Smooth muscle cell (in vitro differentiated cells): Measurements from ENCODE around the gene HLA-DRB1. TPM values are rescaled to one million over a fixed set of nuclear protein-coding genes. Genes with fewer than 3 reads are reported as not detected.

Experiments used
- DNase-seq: peaks from one replicate; lab custom pipeline; 2025; ENCODE audit not compliant: unreplicated experiment; lab: John Stamatoyannopoulos, UW
- H2AFZ ChIP-seq: fragments of 200-600 bp; sonication (generic); 2 replicates; pipeline ENCODE4 v1.6.0; 2016; ENCODE audit warnings: antibody characterized with exemption, low read depth, mild to moderate bottlenecking
- H3F3A ChIP-seq: fragments of 200-600 bp; sonication (generic); 2 replicates; pipeline ENCODE4 v1.6.0; 2017; ENCODE audit warnings: antibody characterized with exemption, low read depth
- H3K27ac ChIP-seq: fragments of 200-600 bp; sonication (generic); 2 replicates; pipeline ENCODE4 v1.5.1; 2016; ENCODE audit warnings: low read depth, mild to moderate bottlenecking
- H3K27me3 ChIP-seq: fragments of 200-600 bp; sonication (generic); 2 replicates; pipeline ENCODE4 v1.6.1; 2016; ENCODE audit warnings: low read depth, mild to moderate bottlenecking
- H3K36me3 ChIP-seq: fragments of 200-600 bp; sonication (generic); 2 replicates; pipeline ENCODE4 v1.5.1; 2016; ENCODE audit warnings: low read depth
- H3K4me1 ChIP-seq: fragments of 200-600 bp; sonication (generic); 2 replicates; pipeline ENCODE4 v1.5.1; 2016; ENCODE audit warnings: low read depth
- H3K4me2 ChIP-seq: fragments of 200-600 bp; sonication (generic); 2 replicates; pipeline ENCODE4 v1.6.0; 2016; ENCODE audit warnings: mild to moderate bottlenecking
- H3K4me3 ChIP-seq: fragments of 200-600 bp; sonication (generic); 2 replicates; pipeline ENCODE4 v1.5.1; 2016; ENCODE audit warnings: mild to moderate bottlenecking
- H3K79me2 ChIP-seq: fragments of 200-600 bp; sonication (generic); 2 replicates; pipeline ENCODE4 v1.6.0; 2016; ENCODE audit warnings: low read depth, mild to moderate bottlenecking
- H3K9ac ChIP-seq: fragments of 200-600 bp; sonication (generic); 2 replicates; pipeline ENCODE4 v1.6.0; 2016; ENCODE audit warnings: low read depth
- H3K9me3 ChIP-seq: fragments of 200-600 bp; sonication (generic); replicated peaks from 2 replicates; pipeline ENCODE4 v1.5.1; 2016; ENCODE audit warnings: low read depth
- H4K20me1 ChIP-seq: fragments of 200-600 bp; sonication (generic); 2 replicates; pipeline ENCODE4 v1.6.0; 2016; ENCODE audit warnings: low read depth
- WGBS: methylation state at CpG from one replicate; pipeline ENCODE4 v1.1.7; 2016; ENCODE audit warnings: low lambda C conversion rate; 5-methylcytosine and 5-hydroxymethylcytosine counted together
- polyA plus RNA-seq: library from polyadenylated mRNA; unstranded; fragments of >200 nt; fragmentation: Nextera tagmentation; extraction: Ambion mirVana; gene quantifications from 2 replicates; pipeline ENCODE4 v1.2.1, GENCODE V29; 2016
- total RNA-seq: library from RNA; depleted of rRNA; stranded (reverse); fragments of >200 nt; gene quantifications from 2 replicates; pipeline ENCODE4 v1.2.3, GENCODE V29; 2014
- TF ChIP-seq, protein P1 (sequence below): fragments of 200-600 bp; sonication (generic); IDR thresholded peaks from 2 replicates; pipeline ENCODE4 v1.5.1; 2017; ENCODE audit warnings: borderline replicate concordance, mild to moderate bottlenecking, antibody characterized with exemption; ENCODE audit not compliant: insufficient read depth, poor library complexity, severe bottlenecking

The HLA-DRB1 gene
- 22.4 and 32.9 TPM in 2 replicates for total RNA-seq
- polyA plus RNA-seq, result 28.5 and 82.4 TPM in 2 replicates

DNA sequence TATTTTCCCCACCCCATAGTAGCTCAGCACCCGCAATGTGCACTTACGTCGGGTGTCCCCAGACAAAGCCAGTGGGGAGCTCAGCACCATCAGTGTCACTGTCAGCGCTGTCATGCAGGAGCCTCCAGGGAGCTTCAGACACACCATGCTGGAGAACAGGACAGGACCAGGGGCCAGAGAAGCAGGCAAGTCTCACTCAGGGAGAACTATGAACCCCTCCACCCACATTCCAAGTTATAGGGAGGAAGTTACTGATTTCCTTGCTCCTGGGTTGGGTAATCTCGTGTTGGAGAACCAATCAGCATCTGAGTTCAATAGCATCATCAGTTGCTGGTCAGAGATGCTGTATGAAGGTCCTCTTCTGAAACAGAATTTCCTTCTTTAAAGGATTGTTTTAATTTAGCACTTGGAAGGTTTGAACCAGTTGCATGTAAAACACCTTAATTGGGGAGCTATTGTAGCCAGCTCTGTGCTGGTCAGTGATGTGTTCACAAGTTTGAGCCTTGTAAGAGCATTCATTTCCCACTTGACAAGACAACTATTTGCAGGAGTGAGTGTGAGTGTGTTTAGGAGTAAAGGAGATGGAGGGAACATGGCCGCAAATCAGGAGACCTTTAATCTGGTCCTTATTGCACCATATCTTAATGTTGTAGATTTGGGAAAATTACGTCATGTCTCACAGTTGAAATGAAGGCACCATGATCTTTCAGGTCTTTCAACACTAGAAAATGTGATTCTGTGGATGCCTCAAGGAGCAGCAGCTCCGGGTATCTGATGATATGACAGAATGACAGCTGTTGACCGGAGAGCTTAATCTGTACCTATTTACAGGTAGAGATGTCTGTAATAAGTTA, at the start of gene HLA-DRB1:
TSS of gene HLA-DRB1 (minus strand) at position 253 of the 854 bp plus-strand sequence. CDS start at position 147, 106 bp downstream.
- no peaks in the 10 kb centered on the region for H3K36me3 ChIP-seq
- TF ChIP-seq, protein P1, sequence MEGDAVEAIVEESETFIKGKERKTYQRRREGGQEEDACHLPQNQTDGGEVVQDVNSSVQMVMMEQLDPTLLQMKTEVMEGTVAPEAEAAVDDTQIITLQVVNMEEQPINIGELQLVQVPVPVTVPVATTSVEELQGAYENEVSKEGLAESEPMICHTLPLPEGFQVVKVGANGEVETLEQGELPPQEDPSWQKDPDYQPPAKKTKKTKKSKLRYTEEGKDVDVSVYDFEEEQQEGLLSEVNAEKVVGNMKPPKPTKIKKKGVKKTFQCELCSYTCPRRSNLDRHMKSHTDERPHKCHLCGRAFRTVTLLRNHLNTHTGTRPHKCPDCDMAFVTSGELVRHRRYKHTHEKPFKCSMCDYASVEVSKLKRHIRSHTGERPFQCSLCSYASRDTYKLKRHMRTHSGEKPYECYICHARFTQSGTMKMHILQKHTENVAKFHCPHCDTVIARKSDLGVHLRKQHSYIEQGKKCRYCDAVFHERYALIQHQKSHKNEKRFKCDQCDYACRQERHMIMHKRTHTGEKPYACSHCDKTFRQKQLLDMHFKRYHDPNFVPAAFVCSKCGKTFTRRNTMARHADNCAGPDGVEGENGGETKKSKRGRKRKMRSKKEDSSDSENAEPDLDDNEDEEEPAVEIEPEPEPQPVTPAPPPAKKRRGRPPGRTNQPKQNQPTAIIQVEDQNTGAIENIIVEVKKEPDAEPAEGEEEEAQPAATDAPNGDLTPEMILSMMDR, result no peak
- no peaks in the 10 kb centered on the region for H3K9me3 ChIP-seq
- no peaks in the 10 kb centered on the region for H3F3A ChIP-seq
- H3K27ac ChIP-seq, result no peak within 1 kb of the TSS
- no peaks in the 10 kb centered on the region for H4K20me1 ChIP-seq
- peak within 1 kb of the TSS; percentile 7 for H2AFZ ChIP-seq
- H3K4me3 ChIP-seq, result no peak within 1 kb of the TSS
- H3K79me2 ChIP-seq, result no peaks in the 10 kb centered on the region
- H3K9ac ChIP-seq, result no peak within 1 kb of the TSS
- 82% methylated on average over 9 of the region's 9 CpGs for WGBS
- no peaks in the 10 kb centered on the region for H3K27me3 ChIP-seq
- no peak within 1 kb of the TSS for H3K4me2 ChIP-seq
- H3K4me1 ChIP-seq, result no peaks in the 10 kb centered on the region
- DNase-seq, result no peak

DNA sequence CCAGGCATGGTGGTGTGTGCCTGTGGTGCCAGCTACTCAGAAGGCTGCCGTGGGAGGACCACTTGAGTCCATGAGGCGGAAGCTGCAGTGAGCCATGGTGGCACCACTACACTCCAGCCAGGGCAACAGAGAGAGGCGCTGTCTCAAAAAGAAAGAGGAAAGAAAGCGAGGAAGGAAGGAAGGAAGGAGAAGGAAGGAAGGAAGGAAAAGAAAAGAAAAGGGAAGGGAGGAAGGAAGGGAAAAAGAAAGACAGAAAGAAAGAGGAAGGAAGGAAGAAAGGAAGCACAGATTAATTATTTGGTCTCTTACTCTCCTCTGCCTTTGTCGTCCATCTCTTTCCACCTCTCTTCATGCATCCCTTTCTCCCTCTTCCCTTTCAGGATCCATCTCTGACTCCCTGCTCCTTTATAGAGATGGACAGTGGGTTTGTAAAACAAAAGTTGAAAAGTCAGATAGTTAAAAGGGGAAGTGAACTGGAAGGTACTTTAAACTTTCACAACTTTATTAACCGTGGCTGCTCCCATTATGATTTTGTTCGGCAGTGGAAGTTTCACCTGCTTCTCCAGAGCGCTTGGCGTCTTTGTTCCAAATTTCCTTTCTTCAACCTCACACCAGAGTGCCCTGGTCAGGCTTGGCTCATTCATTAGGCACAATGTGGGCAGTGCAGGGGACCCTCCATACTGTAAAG, 49.0 kb upstream of the HLA-DRB1 start:
- H3K4me2 ChIP-seq, result no peak overlapping the region
- H3K27me3 ChIP-seq, result no peaks in the 10 kb centered on the region
- DNase-seq, result no peak
- TF ChIP-seq, protein P1, result no peak
- no peak overlapping the region for H3K27ac ChIP-seq
- H4K20me1 ChIP-seq, result no peaks in the 10 kb centered on the region
- H3K36me3 ChIP-seq, result no peaks in the 10 kb centered on the region
- H2AFZ ChIP-seq, result no peak overlapping the region
- no peak overlapping the region for H3K9ac ChIP-seq
- no peak overlapping the region for H3K4me3 ChIP-seq
- 90% methylated on average over 9 of the region's 9 CpGs for WGBS
- H3K79me2 ChIP-seq, result no peaks in the 10 kb centered on the region
- no peaks in the 10 kb centered on the region for H3F3A ChIP-seq
- peaks cover 5% of the 10 kb centered on the region for H3K4me1 ChIP-seq
- H3K9me3 ChIP-seq, result no peaks in the 10 kb centered on the region

DNA sequence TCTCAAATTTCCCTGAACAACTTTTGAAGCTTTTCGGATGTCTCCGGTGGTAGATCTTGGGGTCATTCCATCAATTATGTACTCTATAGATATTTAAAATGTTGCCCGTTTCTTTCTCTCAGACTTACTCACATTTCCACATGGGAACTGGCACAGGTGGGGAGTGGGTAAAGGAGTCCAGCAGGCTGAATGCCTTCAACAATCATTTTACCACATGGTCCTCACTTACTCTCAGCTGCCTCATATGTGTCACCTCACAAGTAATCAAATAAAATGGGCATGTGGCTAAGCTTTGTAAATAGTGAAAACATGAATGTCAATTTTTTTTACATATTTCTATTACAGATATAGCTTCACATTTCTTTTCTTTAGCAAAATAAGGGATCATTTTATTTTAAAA, 48.2 kb upstream of the HLA-DRB1 start:
- Histone ChIP-seq H4K20me1 (no peaks in the 10 kb centered on the region), H3F3A (no peaks in the 10 kb centered on the region), H3K36me3 (no peaks in the 10 kb centered on the region), H3K4me1 (peaks cover 5% of the 10 kb centered on the region), H3K9ac (no peak overlapping the region), H3K79me2 (no peaks in the 10 kb centered on the region), H3K9me3 (no peaks in the 10 kb centered on the region), H3K4me2 (no peak overlapping the region), H3K27me3 (no peaks in the 10 kb centered on the region), H3K4me3 (no peak overlapping the region), H2AFZ (no peak overlapping the region), H3K27ac (no peak overlapping the region)
- TF ChIP-seq, protein P1, result no peak
- DNase-seq, result no peak
- WGBS, result 93% methylated on average over 3 of the region's 3 CpGs
